Activated CD4-positive, alpha-beta T cell treated with anti-CD3 and anti-CD28 coated beads, Interleukin-2, amount 10 ng/mL, durations not matched to agents 24 days and 14 days (primary cell): Measurements from ENCODE around the gene KRTAP10-3. TPM values are rescaled to one million over a fixed set of nuclear protein-coding genes. Genes with fewer than 3 reads are reported as not detected.
"Not testable (repeated sequence)": the region's sequence is repeated elsewhere in the genome, so short reads cannot be mapped to it uniquely, and the experiment has no call there.

Experiments
- DNase-seq: peaks from one replicate; pipeline ENCODE4 v3.0.0; 2022
- H3K27ac Mint-ChIP-seq: one replicate; pipeline ENCODE4 v1.8.0; 2022; ENCODE audit warnings: mild to moderate bottlenecking, mixed read lengths
- H3K27me3 Mint-ChIP-seq: one replicate; pipeline ENCODE4 v1.8.0; 2022; ENCODE audit warnings: mixed read lengths
- H3K36me3 Mint-ChIP-seq: one replicate; pipeline ENCODE4 v1.8.0; 2022; ENCODE audit warnings: low read depth, mild to moderate bottlenecking, mixed read lengths
- H3K4me1 Mint-ChIP-seq: one replicate; pipeline ENCODE4 v1.8.0; 2021; ENCODE audit warnings: mixed read lengths
- H3K4me3 Mint-ChIP-seq: one replicate; pipeline ENCODE4 v1.8.0; 2022; ENCODE audit warnings: mild to moderate bottlenecking, moderate library complexity, mixed read lengths
- H3K9me3 Mint-ChIP-seq: one replicate; pipeline ENCODE4 v1.8.0; 2021; ENCODE audit warnings: mixed read lengths
- intact Hi-C: fragments of 100-400 bp; cut with micrococcal nuclease; formaldehyde crosslinking; loops from one replicate; pipeline ENCODE4 v1.15.1; 2023
- total RNA-seq: library from RNA; stranded (reverse); gene quantifications from 2 replicates; pipeline ENCODE4 v1.2.3, GENCODE V29; 2022

Gene KRTAP10-3, protein sequence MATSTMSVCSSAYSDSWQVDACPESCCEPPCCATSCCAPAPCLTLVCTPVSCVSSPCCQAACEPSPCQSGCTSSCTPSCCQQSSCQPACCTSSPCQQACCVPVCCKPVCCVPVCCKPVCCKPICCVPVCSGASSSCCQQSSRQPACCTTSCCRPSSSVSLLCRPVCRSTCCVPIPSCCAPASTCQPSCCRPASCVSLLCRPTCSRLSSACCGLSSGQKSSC
- total RNA-seq = not detected in 2 replicates

DNA sequence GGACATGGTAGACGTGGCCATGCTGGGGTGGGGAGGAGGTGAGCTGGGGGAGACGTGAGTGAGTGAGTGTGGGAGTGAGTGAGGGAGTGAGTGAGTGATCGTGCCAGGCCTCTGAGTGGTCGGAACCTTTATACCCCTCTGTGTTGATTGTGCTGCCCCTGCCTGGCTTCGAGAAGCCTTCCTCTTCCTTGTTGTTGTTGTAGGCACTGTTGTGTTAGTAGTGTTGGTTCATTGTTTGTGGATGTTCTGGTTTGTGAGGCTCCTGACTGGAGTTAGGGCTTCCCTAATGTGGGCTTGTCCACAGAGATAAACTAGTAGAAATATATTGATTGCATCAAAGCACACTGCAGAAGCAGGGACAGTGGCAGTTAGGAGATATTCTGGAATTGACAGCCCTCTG lies at the start of gene KRTAP10-3:
Gene KRTAP10-3, minus strand, starts transcription at position 101 of the 400 bp plus-strand sequence. Its CDS starts 80 bp downstream, at position 21.
- Mint-ChIP-seq H3K4me1 (no peaks in the 10 kb centered on the region), H3K9me3 (peaks cover 17% of the 10 kb centered on the region), H3K36me3 (no peaks in the 10 kb centered on the region), H3K27ac (no peak within 1 kb of the TSS), H3K27me3 (peaks cover 30% of the 10 kb centered on the region), H3K4me3 (no peak within 1 kb of the TSS)
- DNase-seq = no peak
- intact Hi-C loops = no loop called here

DNA sequence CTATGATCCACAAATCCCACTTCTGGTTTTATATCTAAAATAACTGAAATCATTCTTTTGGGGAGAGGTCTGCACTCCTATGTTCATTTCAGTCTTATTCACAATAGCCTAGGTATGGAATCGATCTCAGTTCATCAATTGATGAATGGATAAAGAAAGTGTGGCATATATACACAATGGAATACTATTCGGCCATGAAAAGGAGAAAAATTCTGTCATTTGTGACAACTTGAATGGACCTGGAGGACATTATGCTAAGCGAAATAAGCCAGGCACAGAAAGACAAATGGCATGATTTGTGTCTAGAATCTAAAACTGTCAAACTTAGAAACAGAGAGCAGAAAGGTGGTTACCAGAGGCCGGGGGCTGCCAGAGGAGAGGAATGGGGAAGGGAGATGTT lies 47.9 kb upstream of the KRTAP10-3 start:
- H3K4me3 Mint-ChIP-seq = no peak overlapping the region

DNA sequence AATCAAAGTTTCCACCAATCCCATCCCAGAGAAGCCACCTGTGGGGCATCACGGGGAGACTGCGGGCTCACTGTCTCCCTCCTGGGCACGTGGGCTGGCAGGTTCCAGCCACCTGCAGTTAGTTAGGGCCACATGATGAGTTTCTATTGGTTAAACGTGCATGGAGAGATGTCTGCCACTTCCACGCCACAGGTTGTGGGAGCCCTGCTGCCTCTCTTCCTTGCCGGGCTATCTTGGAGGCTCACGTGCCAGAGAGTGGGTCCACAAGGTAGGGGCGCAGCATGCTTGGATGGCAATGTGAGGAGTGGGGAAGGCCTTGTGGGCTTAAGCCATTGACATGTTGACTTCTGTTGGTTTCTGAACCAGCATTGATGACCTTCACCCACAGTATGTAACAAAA lies 45.3 kb upstream of the KRTAP10-3 start:
- no peak for DNase-seq
- no peaks in the 10 kb centered on the region for H3K36me3 Mint-ChIP-seq
- intact Hi-C loops = no loop called here
- peaks cover 26% of the 10 kb centered on the region for H3K27me3 Mint-ChIP-seq
- no peaks in the 10 kb centered on the region for H3K4me1 Mint-ChIP-seq
- no peak overlapping the region for H3K27ac Mint-ChIP-seq
- H3K9me3 Mint-ChIP-seq = peaks cover 6% of the 10 kb centered on the region
- H3K4me3 Mint-ChIP-seq = no peak overlapping the region

More for the DNA sequence above, 47.9 kb upstream of the KRTAP10-3 start:
- H3K27ac Mint-ChIP-seq = no peak overlapping the region
- H3K4me1 Mint-ChIP-seq = no peaks in the 10 kb centered on the region
- DNase-seq = no peak
- H3K36me3 Mint-ChIP-seq = no peaks in the 10 kb centered on the region
- intact Hi-C loops = no loop called here
- H3K9me3 Mint-ChIP-seq = peaks cover 28% of the 10 kb centered on the region
- peaks cover 26% of the 10 kb centered on the region for H3K27me3 Mint-ChIP-seq

DNA sequence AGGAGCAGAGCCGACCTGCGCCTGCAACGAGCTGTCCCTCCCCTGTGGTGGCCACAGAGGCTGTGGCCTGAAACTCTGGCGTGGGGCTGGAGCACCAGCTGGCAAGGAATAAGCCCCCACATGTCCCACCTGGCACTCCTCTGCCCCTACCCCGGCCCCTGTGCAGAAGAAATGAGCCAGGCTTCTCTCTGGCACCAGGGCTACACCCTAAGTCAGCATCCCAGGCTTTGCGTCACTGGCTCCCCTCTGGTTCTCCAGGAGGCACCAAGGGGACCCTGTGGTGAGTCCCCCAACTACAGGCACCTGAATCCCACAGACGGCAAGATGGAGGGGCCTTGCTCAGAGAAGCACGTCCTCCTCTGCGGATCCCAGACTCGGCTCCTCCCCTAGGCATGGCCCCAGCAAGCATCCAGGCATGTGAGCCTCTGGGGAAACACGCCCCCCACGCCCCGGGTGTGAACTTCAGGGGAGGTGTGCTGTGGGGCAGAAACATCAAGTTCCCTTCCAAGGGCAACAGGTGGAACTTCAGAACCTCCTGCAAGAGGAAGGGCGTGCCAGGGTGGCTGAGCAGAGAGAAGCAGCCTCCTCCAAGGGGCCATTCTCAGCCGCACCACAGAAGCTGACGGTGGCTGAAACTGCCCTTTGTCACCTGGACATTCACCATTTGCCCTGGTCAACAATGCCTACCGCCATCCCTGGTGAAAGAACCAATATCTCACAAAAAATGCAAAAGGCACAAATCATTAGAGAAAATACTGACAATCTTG lies 44.7 kb upstream of the KRTAP10-3 start:
- DNase-seq = no peak
- no peaks in the 10 kb centered on the region for H3K36me3 Mint-ChIP-seq
- H3K27ac Mint-ChIP-seq = no peak overlapping the region
- H3K9me3 Mint-ChIP-seq = peaks cover 4% of the 10 kb centered on the region
- H3K4me1 Mint-ChIP-seq = no peaks in the 10 kb centered on the region
- intact Hi-C loops = no loop called here
- H3K4me3 Mint-ChIP-seq = no peak overlapping the region
- peaks cover 25% of the 10 kb centered on the region for H3K27me3 Mint-ChIP-seq

DNA sequence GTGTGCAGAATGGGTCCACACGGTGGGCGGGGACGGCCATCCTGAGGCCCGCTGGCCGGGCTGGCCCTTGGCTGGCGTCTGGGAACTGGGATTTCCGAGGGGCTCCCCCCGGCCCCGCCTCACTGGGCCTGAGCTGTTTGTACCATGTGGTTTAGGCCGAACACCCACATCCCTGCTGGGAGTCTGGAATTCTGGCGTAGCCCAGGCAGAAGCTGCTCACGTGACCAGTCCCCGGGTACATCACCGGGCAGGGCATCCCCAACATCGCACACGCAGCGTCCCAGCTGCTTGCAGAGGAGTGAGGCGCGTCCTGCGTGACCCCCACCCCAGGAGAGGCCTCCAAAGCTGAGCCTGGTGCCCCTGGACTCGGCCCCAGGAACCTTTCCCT lies 43.9 kb upstream of the KRTAP10-3 start:
- Mint-ChIP-seq H3K9me3 (peaks cover 4% of the 10 kb centered on the region), H3K4me1 (no peaks in the 10 kb centered on the region), H3K27me3 (peaks cover 25% of the 10 kb centered on the region), H3K27ac (no peak overlapping the region), H3K4me3 (no peak overlapping the region), H3K36me3 (no peaks in the 10 kb centered on the region)
- intact Hi-C loops = no loop called here
- DNase-seq = no peak

DNA sequence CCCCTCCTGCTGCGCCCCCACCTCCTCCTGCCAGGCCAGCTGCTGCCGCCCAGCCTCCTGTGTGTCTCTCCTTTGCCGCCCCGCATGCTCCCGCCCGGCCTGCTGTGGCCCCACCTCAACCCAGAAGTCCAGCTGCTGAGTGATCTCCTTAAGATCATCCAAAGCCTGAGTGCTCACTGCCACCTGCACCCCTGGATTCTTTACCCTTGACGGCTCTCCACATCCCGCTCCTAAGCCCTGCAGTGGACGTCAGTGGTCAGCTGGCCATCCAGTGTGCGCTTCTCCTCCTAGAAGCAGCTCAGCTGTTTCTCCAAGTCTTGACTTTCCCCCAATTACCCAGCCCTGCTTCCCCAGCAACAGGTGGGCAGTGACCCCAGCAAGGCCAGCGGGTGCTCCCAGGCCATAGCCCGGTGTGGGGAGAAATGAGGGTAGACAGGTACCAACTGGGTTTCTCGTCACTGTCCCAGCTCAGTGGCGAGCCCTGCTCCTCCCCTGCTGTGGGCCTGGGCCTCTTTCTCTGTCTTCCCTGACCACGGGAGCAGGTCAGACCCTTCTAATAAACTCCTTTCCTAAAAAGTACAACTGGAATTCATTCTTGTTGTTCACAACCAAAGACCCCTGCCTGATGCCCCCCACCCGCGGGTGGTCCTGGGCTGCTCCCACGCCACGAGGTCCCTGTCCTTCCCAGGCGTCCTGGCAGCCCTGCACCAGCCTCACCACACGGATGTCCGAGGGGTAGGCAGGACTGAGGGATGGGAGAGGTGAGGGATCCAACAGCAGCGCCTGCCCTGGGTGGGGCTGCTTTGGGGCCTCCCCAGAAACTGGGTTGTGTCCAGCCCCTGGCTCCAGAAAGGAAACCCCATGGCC lies 43.2 kb upstream of the KRTAP10-3 start:
- Mint-ChIP-seq H3K9me3 (peaks cover 4% of the 10 kb centered on the region), H3K4me1 (no peaks in the 10 kb centered on the region), H3K27me3 (peaks cover 25% of the 10 kb centered on the region), H3K36me3 (no peaks in the 10 kb centered on the region), H3K4me3 (no peak overlapping the region), H3K27ac (peak overlapping the region; percentile 20)
- no peak for DNase-seq
- intact Hi-C loops = no loop called here

DNA sequence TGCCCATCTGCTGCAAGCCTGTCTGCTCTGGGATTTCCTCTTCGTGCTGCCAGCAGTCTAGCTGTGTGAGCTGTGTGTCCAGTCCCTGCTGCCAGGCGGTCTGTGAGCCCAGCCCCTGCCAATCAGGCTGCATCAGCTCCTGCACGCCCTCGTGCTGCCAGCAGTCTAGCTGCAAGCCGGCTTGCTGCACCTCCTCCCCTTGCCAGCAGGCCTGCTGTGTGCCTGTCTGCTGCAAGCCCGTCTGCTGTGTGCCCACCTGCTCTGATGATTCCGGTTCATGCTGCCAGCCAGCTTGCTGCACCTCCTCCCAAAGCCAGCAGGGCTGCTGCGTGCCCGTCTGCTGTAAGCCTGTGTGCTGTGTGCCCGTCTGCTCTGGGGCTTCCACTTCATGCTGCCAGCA lies 42.5 kb upstream of the KRTAP10-3 start:
- H3K4me3 Mint-ChIP-seq, H3K9me3 Mint-ChIP-seq, H3K27ac Mint-ChIP-seq, intact Hi-C loops, H3K36me3 Mint-ChIP-seq, H3K4me1 Mint-ChIP-seq, DNase-seq: not testable (repeated sequence)
- H3K27me3 Mint-ChIP-seq = peaks cover 25% of the 10 kb centered on the region

DNA sequence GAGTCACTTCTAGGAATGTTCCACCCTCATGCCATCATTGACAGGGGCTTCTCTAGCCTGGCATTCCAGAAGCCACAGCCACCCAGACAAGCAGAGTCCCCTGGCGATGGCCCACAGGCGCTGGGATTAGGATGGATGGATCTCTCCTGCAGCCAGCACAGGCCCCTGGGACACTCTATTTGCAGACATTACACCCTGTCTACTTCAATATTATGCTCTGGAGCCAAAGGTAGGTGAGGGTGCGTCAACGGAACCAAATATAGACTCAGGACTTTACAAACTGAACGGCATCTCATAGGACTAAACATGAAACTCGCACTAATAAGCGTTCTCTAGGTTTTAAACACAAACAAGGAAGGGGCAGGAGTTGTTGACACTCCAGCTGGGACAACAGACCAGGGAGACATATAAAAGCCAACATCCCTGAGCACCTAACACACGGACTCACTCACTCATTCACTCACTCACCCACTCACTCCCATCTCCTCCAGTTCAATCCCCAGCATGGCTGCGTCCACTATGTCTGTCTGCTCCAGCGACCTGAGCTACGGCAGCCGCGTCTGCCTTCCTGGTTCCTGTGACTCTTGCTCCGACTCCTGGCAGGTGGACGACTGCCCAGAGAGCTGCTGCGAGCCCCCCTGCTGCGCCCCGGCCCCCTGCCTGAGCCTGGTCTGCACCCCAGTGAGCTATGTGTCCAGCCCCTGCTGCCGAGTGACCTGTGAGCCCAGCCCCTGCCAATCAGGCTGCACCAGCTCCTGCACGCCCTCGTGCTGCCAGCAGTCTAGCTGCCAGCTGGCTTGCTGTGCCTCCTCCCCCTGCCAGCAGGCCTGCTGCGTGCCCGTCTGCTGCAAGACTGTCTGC lies 41.8 kb upstream of the KRTAP10-3 start, which contains the start of gene KRTAP10-7:
Gene KRTAP10-7, plus strand, starts transcription at position 480 of the 861 bp plus-strand sequence. Its CDS starts 25 bp downstream, at position 505.
- H3K4me3 Mint-ChIP-seq, H3K9me3 Mint-ChIP-seq, H3K27ac Mint-ChIP-seq, DNase-seq, H3K36me3 Mint-ChIP-seq, intact Hi-C loops, H3K4me1 Mint-ChIP-seq: not testable (repeated sequence)
- peaks cover 20% of the 10 kb centered on the region for H3K27me3 Mint-ChIP-seq

DNA sequence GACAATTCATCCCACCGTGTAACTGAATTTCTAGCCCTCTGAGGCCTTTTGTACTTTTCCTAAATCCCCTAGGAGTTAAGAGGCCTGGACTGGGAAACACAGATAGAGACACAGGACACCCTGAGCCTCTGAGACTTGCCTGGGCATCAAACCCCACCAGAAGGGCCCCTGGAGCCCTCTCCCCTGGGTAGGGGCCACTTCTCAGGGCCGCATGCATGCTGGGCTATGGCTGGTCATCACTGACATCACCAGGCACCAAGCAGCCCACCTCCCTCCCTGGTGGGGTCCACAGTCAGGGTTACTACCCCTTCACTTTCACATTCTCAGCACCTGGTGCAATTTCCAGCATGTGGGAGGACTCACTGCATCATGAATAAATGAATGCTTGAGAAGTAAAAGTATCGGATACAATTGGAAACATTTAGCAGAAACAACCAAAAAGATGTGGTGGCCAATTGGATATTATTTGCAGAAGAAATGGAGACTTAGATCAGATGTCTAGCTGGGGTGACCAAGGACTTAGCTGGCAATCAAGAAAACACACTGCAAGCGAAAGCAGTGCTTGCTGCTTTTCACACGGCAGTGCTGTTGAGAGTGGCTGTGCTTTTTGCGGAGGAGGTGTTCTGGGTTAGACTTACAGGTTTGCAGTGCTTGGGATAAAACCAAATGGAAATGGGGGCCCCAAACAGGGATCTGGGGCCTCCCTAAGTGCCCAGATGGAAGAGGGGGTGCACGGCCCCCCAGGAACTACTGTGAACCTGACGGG lies 40.9 kb upstream of the KRTAP10-3 start:
- no peaks in the 10 kb centered on the region for H3K9me3 Mint-ChIP-seq
- no peaks in the 10 kb centered on the region for H3K36me3 Mint-ChIP-seq
- peaks cover 11% of the 10 kb centered on the region for H3K27me3 Mint-ChIP-seq
- intact Hi-C loops = no loop called here
- DNase-seq = no peak
- H3K27ac Mint-ChIP-seq = no peak overlapping the region
- H3K4me1 Mint-ChIP-seq = no peaks in the 10 kb centered on the region
- H3K4me3 Mint-ChIP-seq = no peak overlapping the region

DNA sequence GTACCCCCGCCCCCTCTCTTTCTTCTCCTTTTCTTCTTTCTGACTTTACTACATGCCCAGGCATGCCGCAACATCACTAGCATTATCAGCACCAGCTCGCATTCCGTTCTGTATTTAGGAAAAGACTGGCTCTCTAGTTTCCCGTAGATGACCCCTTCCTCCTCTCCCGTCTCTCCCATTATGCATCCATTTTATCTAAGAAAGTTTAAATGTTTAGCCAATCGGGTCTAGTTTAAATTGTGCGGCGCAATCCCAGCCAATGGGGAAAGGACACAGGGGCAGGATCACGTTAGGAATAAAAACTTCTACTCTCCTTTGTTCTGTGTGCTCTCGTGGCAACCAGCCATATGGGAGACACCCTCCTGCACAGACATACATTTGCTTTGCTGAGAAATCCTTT lies 39.5 kb upstream of the KRTAP10-3 start:
- H3K4me3 Mint-ChIP-seq = no peak overlapping the region
- H3K36me3 Mint-ChIP-seq = no peaks in the 10 kb centered on the region
- H3K27me3 Mint-ChIP-seq = peaks cover 7% of the 10 kb centered on the region
- no peaks in the 10 kb centered on the region for H3K9me3 Mint-ChIP-seq
- no peak overlapping the region for H3K27ac Mint-ChIP-seq
- no peak for DNase-seq
- H3K4me1 Mint-ChIP-seq = no peaks in the 10 kb centered on the region
- intact Hi-C loops = no loop called here

DNA sequence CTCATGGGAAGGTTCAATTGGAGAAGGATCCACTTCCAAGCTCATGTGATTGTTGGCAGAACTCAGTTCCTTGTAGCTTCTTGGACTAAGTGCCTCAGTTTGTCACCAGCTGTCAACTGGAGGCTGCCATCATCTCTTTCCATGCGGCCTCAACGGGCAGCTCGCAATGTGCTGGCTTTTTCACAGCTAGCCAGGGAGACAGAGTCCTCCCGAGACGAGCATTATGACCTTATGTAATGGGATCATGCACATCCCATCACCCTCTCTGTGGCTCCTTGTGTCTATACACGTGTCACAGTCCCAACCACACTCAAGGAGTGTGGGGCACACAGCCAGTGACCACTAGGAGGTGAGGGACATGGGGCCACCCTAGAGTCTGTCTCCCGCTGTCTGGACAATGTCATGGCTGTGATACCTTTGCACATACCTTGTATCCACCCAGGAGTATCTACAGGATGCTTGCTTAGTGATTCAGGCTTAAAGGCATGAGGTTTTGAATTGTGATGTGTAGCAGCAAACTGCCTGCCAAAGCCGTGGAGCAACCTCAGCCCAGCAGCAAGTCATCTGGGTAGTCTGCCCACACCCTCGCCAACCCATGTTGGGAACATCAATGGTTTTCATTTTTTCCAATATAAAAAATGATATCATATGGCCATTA lies 37.6 kb upstream of the KRTAP10-3 start:
- no peak for DNase-seq
- no peaks in the 10 kb centered on the region for H3K4me1 Mint-ChIP-seq
- H3K9me3 Mint-ChIP-seq = no peaks in the 10 kb centered on the region
- no peaks in the 10 kb centered on the region for H3K36me3 Mint-ChIP-seq
- H3K4me3 Mint-ChIP-seq = no peak overlapping the region
- H3K27me3 Mint-ChIP-seq = peaks cover 7% of the 10 kb centered on the region
- intact Hi-C loops = no loop called here
- H3K27ac Mint-ChIP-seq = no peak overlapping the region

DNA sequence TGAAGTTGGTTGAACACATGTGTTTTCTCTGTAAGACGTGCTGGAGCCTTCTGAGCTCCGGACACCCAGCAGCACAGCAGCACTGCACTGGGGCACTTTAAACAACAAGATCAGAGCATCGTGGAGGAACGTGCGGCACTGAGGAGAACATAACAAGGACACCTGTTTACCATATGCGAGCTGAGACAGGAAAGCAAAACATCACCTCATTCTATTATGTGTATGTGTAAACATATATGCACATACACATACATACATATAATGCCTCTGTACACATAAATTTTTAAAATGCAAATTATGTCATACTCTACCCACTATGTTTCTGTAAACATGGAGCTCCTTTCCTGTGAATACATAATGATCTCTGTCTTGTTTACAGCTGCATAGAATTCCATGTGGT lies 36.9 kb upstream of the KRTAP10-3 start:
- Mint-ChIP-seq H3K4me3 (no peak overlapping the region), H3K27ac (no peak overlapping the region), H3K4me1 (no peaks in the 10 kb centered on the region), H3K27me3 (peaks cover 7% of the 10 kb centered on the region), H3K36me3 (no peaks in the 10 kb centered on the region), H3K9me3 (no peaks in the 10 kb centered on the region)
- intact Hi-C loops = no loop called here
- DNase-seq = no peak
